WTC11 (cell line): ENCODE data around the gene SPPL2B. TPM values are rescaled to one million over a fixed set of nuclear protein-coding genes. Genes with fewer than 3 reads are reported as not detected.

Experiments used
- ATAC-seq: fragments of 200-7000 bp; cut with Tn5 transposase; 2 replicates; pipeline ENCODE4 v1.10.0; 2021; ENCODE audit warnings: mild to moderate bottlenecking, moderate library complexity
- CTCF ChIA-PET: fragments of 300-600 bp; sonication (Branson Sonifier 250); formaldehyde crosslinking; loops from one replicate; lab custom pipeline; 2021; ENCODE audit warnings: antibody characterized with exemption; lab: Charles Lee
- POLR2A ChIA-PET: fragments of 350-600 bp; sonication (Branson Sonifier 250); formaldehyde crosslinking; loops from one replicate; lab custom pipeline; 2021; ENCODE audit warnings: antibody characterized with exemption; lab: Charles Lee
- DNase-seq: peaks from one replicate; pipeline ENCODE4 v3.0.0; 2021; ENCODE audit warnings: low spot score
- H3K27ac Mint-ChIP-seq: 2 replicates; pipeline ENCODE4 v1.8.0; 2021; ENCODE audit warnings: mixed read lengths
- H3K27me3 Mint-ChIP-seq: 2 replicates; pipeline ENCODE4 v1.8.0; 2021; ENCODE audit warnings: low read depth, mild to moderate bottlenecking, moderate library complexity, mixed read lengths
- H3K36me3 Mint-ChIP-seq: 2 replicates; pipeline ENCODE4 v1.8.0; 2021; ENCODE audit warnings: mixed read lengths
- H3K4me1 Mint-ChIP-seq: 2 replicates; pipeline ENCODE4 v1.8.0; 2022; ENCODE audit warnings: mixed read lengths
- H3K4me3 Mint-ChIP-seq: 2 replicates; pipeline ENCODE4 v1.8.0; 2021; ENCODE audit warnings: mild to moderate bottlenecking, moderate library complexity, mixed read lengths
- H3K9me3 Mint-ChIP-seq: 2 replicates; pipeline ENCODE4 v1.8.0; 2021; ENCODE audit warnings: mixed read lengths
- ELF4 ChIP-seq: sonication (generic); formaldehyde crosslinking; IDR thresholded peaks from 2 replicates; pipeline ENCODE4 v1.8.1; 2022; ENCODE audit warnings: low read depth, mild to moderate bottlenecking, moderate library complexity, missing genetic modification reagents
- GABPB1 ChIP-seq: sonication (generic); formaldehyde crosslinking; IDR thresholded peaks from 2 replicates; pipeline ENCODE4 v1.8.1; 2023; ENCODE audit warnings: mild to moderate bottlenecking, missing genetic modification reagents
- GRHL2 ChIP-seq: fragments of 250-450 bp; sonication (Bioruptor Pico); IDR thresholded peaks from 2 replicates; pipeline ENCODE4 v1.8.0; 2022; ENCODE audit warnings: mild to moderate bottlenecking, moderate library complexity; ENCODE audit not compliant: insufficient replicate concordance, severe bottlenecking
- JAZF1 ChIP-seq: fragments of 250-450 bp; sonication (Bioruptor Pico); IDR thresholded peaks from 2 replicates; pipeline ENCODE4 v1.9.0; 2021; ENCODE audit warnings: moderate library complexity, mild to moderate bottlenecking, inconsistent platforms
- NR3C1 ChIP-seq: sonication (generic); formaldehyde crosslinking; conservative IDR thresholded peaks from 2 replicates; pipeline ENCODE4 v1.8.1; 2023; ENCODE audit warnings: low read depth, mild to moderate bottlenecking, missing genetic modification reagents
- SOX15 ChIP-seq: fragments of 250-450 bp; sonication (Bioruptor Pico); IDR thresholded peaks from 2 replicates; pipeline ENCODE4 v1.9.0; 2021; ENCODE audit warnings: mild to moderate bottlenecking
- SP1 ChIP-seq: sonication (generic); formaldehyde crosslinking; conservative IDR thresholded peaks from 2 replicates; pipeline ENCODE4 v1.8.1; 2022; ENCODE audit warnings: missing genetic modification reagents
- TEAD1 ChIP-seq: sonication (generic); formaldehyde crosslinking; IDR thresholded peaks from 2 replicates; pipeline ENCODE4 v1.8.0; 2022; ENCODE audit warnings: mild to moderate bottlenecking, missing genetic modification reagents
- ZNF121 ChIP-seq: sonication (generic); formaldehyde crosslinking; IDR thresholded peaks from 2 replicates; pipeline ENCODE4 v1.8.0; 2023; ENCODE audit warnings: missing genetic modification reagents
- ZNF317 ChIP-seq: sonication (generic); formaldehyde crosslinking; IDR thresholded peaks from 2 replicates; pipeline ENCODE4 v1.8.1; 2023; ENCODE audit warnings: low read depth, mild to moderate bottlenecking, moderate library complexity, missing genetic modification reagents, borderline replicate concordance
- ZNF416 ChIP-seq: fragments of 250-450 bp; sonication (Bioruptor Pico); IDR thresholded peaks from 2 replicates; pipeline ENCODE4 v1.9.0; 2021; ENCODE audit warnings: mild to moderate bottlenecking, inconsistent platforms
- ZNF423 ChIP-seq: fragments of 250-450 bp; sonication (Bioruptor Pico); IDR thresholded peaks from 2 replicates; pipeline ENCODE4 v2.1.2; 2022; ENCODE audit warnings: mild to moderate bottlenecking, moderate library complexity
- ZNF512 ChIP-seq: sonication (generic); formaldehyde crosslinking; IDR thresholded peaks from 2 replicates; pipeline ENCODE4 v1.8.1; 2022; ENCODE audit warnings: missing genetic modification reagents, borderline replicate concordance
- total RNA-seq: library from RNA; stranded (reverse); gene quantifications from 3 replicates; pipeline ENCODE4 v1.2.3, GENCODE V29; 2021
- TF ChIP-seq, protein P1 (sequence below): fragments of 250-450 bp; sonication (Bioruptor Pico); IDR thresholded peaks from 2 replicates; pipeline ENCODE4 v1.9.0; 2021; ENCODE audit warnings: mild to moderate bottlenecking
- TF ChIP-seq, protein P2 (sequence below): sonication (generic); formaldehyde crosslinking; IDR thresholded peaks from 2 replicates; pipeline ENCODE4 v1.8.0; 2023; ENCODE audit warnings: mild to moderate bottlenecking, missing genetic modification reagents
- TF ChIP-seq, protein P3 (sequence below): fragments of 200-600 bp; IDR thresholded peaks from 2 replicates; pipeline ENCODE4 v1.8.0; 2022; ENCODE audit warnings: antibody characterized with exemption
- TF ChIP-seq, protein P4 (sequence below): sonication (generic); formaldehyde crosslinking; IDR thresholded peaks from 2 replicates; pipeline ENCODE4 v1.8.0; 2022; ENCODE audit warnings: mild to moderate bottlenecking, missing genetic modification reagents
- TF ChIP-seq, protein P5 (sequence below): sonication (generic); formaldehyde crosslinking; IDR thresholded peaks from 2 replicates; pipeline ENCODE4 v1.8.1; 2022; ENCODE audit warnings: low read depth, missing genetic modification reagents, borderline replicate concordance

The SPPL2B gene
- total RNA-seq, 1 experiment from 2014 or later: 117 TPM

- Mint-ChIP-seq H3K27ac (no peak overlapping the region), H3K4me1 (0 out of 2 replicates have a peak, but pooled peaks cover 2% of the 10 kb centered on the region), H3K4me3 (no peak overlapping the region), H3K9me3 (peaks cover 9% of the 10 kb centered on the region), H3K36me3 (peaks cover 5% of the 10 kb centered on the region), H3K27me3 (peaks cover 9% of the 10 kb centered on the region)
- TF ChIP-seq ZNF423 (CRISPR knock-in tag): peak; percentile 55; the same call in 1 of the 2 replicates
- TF ChIP-seq ZNF121: peak; percentile 26; the same call in 1 of the 2 replicates
- TF ChIP-seq, protein P1, sequence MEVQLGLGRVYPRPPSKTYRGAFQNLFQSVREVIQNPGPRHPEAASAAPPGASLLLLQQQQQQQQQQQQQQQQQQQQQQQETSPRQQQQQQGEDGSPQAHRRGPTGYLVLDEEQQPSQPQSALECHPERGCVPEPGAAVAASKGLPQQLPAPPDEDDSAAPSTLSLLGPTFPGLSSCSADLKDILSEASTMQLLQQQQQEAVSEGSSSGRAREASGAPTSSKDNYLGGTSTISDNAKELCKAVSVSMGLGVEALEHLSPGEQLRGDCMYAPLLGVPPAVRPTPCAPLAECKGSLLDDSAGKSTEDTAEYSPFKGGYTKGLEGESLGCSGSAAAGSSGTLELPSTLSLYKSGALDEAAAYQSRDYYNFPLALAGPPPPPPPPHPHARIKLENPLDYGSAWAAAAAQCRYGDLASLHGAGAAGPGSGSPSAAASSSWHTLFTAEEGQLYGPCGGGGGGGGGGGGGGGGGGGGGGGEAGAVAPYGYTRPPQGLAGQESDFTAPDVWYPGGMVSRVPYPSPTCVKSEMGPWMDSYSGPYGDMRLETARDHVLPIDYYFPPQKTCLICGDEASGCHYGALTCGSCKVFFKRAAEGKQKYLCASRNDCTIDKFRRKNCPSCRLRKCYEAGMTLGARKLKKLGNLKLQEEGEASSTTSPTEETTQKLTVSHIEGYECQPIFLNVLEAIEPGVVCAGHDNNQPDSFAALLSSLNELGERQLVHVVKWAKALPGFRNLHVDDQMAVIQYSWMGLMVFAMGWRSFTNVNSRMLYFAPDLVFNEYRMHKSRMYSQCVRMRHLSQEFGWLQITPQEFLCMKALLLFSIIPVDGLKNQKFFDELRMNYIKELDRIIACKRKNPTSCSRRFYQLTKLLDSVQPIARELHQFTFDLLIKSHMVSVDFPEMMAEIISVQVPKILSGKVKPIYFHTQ (CRISPR knock-in tag): no peak
- DNase-seq: no peak
- ChIA-PET CTCF (interaction anchor here (0.6 to 3.3 kb wide), 47 partner anchors 8 to 385 kb away, joined by 3 to 42 read pairs (median 6); partner anchors contain the start of genes AP3D1, LSM7, PEAK3 and PLEKHJ1), POLR2A (interaction anchor here (0.5 kb wide), 1 partner anchor 15 kb away, joined by 5 read pairs; no protein-coding TSS in a partner anchor)
- ATAC-seq: no peak
Measured at GRCh38 chr19:2315121-2315817, 13.2 kb upstream of the SPPL2B start.

DNA sequence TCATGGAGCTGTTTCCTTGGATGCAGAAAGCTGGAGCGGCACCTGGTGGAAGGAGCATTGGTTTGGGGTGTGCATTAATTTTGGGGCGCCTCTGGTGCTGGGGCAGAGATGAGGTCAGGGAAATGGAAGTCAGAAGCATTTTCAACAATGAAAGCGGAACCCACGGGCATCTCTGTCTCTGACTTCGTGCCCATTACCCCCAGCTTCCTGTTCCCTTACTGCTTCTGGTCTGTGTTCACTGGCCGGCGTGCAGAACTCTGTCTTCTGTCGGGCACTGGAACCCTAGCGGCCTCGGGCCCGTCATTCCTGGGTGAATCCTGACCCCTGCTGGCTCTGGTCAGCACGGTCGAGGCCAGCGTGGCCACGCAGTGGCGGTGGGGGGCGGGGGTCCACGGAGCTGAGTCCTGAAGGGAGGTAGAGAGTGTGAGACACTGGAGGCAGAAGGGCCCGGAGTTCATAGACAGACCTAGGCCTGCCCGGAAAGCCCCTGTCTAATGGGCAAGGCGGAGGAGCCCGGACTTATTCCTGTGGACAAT is 12.6 kb upstream of the SPPL2B start:
- no peak overlapping the region for H3K4me3 Mint-ChIP-seq
- DNase-seq (peak; percentile 82), ATAC-seq (peak; percentile 71)

DNA sequence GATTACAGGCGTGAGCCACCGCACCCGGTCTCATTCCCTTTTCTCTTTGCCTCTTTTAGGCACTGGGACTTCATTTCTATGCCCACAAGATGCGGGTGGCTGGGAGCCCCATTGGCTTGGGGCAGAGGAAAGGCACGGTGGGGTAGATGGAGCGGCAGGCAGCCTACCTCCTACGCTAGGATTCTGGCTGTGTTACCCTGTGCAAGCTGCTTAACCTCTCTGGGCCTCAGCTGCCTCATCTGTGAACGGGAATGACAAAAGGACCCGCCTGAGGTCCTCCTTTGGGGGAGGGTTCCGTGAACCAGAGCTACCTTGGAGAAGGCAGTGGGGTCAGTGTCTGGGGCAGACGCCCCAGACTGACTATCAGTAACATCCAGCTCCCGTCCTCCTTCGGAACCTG is 11.2 kb upstream of the SPPL2B start:
- 0 out of 2 replicates have a peak, but pooled peaks cover 2% of the 10 kb centered on the region for H3K4me1 Mint-ChIP-seq
- ATAC-seq (no peak), DNase-seq (no peak)
- peaks cover 5% of the 10 kb centered on the region for H3K36me3 Mint-ChIP-seq
- ChIA-PET POLR2A (interaction anchor here (0.6 kb wide), 1 partner anchor 551 kb away, joined by 3 read pairs; no protein-coding TSS in a partner anchor), CTCF (interaction anchor here (1.3 to 3.3 kb wide), 4 partner anchors 15 to 56 kb away, joined by 4 to 42 read pairs (median 19); no protein-coding TSS in a partner anchor)
- peaks cover 9% of the 10 kb centered on the region for H3K9me3 Mint-ChIP-seq
- no peak overlapping the region for H3K27ac Mint-ChIP-seq
- peaks cover 9% of the 10 kb centered on the region for H3K27me3 Mint-ChIP-seq
- no peak overlapping the region for H3K4me3 Mint-ChIP-seq
- TF ChIP-seq SOX15 (CRISPR knock-in tag): no peak
- TF ChIP-seq, protein P2, sequence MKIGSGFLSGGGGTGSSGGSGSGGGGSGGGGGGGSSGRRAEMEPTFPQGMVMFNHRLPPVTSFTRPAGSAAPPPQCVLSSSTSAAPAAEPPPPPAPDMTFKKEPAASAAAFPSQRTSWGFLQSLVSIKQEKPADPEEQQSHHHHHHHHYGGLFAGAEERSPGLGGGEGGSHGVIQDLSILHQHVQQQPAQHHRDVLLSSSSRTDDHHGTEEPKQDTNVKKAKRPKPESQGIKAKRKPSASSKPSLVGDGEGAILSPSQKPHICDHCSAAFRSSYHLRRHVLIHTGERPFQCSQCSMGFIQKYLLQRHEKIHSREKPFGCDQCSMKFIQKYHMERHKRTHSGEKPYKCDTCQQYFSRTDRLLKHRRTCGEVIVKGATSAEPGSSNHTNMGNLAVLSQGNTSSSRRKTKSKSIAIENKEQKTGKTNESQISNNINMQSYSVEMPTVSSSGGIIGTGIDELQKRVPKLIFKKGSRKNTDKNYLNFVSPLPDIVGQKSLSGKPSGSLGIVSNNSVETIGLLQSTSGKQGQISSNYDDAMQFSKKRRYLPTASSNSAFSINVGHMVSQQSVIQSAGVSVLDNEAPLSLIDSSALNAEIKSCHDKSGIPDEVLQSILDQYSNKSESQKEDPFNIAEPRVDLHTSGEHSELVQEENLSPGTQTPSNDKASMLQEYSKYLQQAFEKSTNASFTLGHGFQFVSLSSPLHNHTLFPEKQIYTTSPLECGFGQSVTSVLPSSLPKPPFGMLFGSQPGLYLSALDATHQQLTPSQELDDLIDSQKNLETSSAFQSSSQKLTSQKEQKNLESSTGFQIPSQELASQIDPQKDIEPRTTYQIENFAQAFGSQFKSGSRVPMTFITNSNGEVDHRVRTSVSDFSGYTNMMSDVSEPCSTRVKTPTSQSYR (CRISPR knock-in tag): no peak
- TF ChIP-seq, protein P3, sequence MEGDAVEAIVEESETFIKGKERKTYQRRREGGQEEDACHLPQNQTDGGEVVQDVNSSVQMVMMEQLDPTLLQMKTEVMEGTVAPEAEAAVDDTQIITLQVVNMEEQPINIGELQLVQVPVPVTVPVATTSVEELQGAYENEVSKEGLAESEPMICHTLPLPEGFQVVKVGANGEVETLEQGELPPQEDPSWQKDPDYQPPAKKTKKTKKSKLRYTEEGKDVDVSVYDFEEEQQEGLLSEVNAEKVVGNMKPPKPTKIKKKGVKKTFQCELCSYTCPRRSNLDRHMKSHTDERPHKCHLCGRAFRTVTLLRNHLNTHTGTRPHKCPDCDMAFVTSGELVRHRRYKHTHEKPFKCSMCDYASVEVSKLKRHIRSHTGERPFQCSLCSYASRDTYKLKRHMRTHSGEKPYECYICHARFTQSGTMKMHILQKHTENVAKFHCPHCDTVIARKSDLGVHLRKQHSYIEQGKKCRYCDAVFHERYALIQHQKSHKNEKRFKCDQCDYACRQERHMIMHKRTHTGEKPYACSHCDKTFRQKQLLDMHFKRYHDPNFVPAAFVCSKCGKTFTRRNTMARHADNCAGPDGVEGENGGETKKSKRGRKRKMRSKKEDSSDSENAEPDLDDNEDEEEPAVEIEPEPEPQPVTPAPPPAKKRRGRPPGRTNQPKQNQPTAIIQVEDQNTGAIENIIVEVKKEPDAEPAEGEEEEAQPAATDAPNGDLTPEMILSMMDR: no peak
- no peak for TF ChIP-seq ZNF512 (CRISPR knock-in tag)
- no peak for TF ChIP-seq GABPB1
- TF ChIP-seq GRHL2 (CRISPR knock-in tag): no peak
- TF ChIP-seq ELF4 (CRISPR knock-in tag): no peak
- TF ChIP-seq TEAD1 (CRISPR knock-in tag): no peak
- no peak for TF ChIP-seq JAZF1 (CRISPR knock-in tag)
- no peak for TF ChIP-seq NR3C1 (CRISPR knock-in tag)
- no peak for TF ChIP-seq ZNF317 (CRISPR knock-in tag)
- TF ChIP-seq ZNF121: no peak

More for the DNA sequence above, 12.6 kb upstream of the SPPL2B start:
- Mint-ChIP-seq H3K9me3 (peaks cover 9% of the 10 kb centered on the region), H3K4me1 (0 out of 2 replicates have a peak, but pooled peaks cover 2% of the 10 kb centered on the region), H3K36me3 (peaks cover 5% of the 10 kb centered on the region), H3K27ac (no peak overlapping the region), H3K27me3 (peaks cover 9% of the 10 kb centered on the region)
- peak; percentile 39; the same call in 1 of the 2 replicates for TF ChIP-seq GABPB1
- TF ChIP-seq SP1: no peak
- TF ChIP-seq ZNF416: no peak
- TF ChIP-seq, protein P4, sequence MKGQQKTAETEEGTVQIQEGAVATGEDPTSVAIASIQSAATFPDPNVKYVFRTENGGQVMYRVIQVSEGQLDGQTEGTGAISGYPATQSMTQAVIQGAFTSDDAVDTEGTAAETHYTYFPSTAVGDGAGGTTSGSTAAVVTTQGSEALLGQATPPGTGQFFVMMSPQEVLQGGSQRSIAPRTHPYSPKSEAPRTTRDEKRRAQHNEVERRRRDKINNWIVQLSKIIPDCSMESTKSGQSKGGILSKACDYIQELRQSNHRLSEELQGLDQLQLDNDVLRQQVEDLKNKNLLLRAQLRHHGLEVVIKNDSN: no peak
- TF ChIP-seq, protein P5, sequence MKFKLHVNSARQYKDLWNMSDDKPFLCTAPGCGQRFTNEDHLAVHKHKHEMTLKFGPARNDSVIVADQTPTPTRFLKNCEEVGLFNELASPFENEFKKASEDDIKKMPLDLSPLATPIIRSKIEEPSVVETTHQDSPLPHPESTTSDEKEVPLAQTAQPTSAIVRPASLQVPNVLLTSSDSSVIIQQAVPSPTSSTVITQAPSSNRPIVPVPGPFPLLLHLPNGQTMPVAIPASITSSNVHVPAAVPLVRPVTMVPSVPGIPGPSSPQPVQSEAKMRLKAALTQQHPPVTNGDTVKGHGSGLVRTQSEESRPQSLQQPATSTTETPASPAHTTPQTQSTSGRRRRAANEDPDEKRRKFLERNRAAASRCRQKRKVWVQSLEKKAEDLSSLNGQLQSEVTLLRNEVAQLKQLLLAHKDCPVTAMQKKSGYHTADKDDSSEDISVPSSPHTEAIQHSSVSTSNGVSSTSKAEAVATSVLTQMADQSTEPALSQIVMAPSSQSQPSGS (CRISPR knock-in tag): no peak
- CTCF ChIA-PET: interaction anchor here (0.6 to 3.3 kb wide), 52 partner anchors 9 to 592 kb away, joined by 3 to 42 read pairs (median 5); partner anchors contain the start of genes AP3D1, LSM7, PEAK3 and PLEKHJ1
- POLR2A ChIA-PET: interaction anchor here (0.5 to 1.0 kb wide), 3 partner anchors 14 to 77 kb away, joined by 4 to 5 read pairs (median 4); no protein-coding TSS in a partner anchor
